Fibroblast of lung (primary cell): ENCODE data around the gene C10orf88.

Source experiments
- EZH2 ChIP-seq: IDR thresholded peaks from 2 replicates; pipeline ENCODE4 v1.5.1; 2012; ENCODE audit warnings: low read length, control low read depth, mild to moderate bottlenecking; ENCODE audit errors: missing control alignments
- TF ChIP-seq, protein P1 (sequence below), 2 donors: IDR thresholded peaks in 1 of 2; conservative IDR thresholded peaks in 1 of 2; 1 replicate in 1 of 2; 2 replicates in 1 of 2; pipeline ENCODE4 v1.5.1; 2011 to 2012; ENCODE audit warnings: low read length in 2 of 2, control low read depth in 1 of 2, inconsistent platforms in 1 of 2, low read depth in 1 of 2, mild to moderate bottlenecking in 1 of 2

DNA sequence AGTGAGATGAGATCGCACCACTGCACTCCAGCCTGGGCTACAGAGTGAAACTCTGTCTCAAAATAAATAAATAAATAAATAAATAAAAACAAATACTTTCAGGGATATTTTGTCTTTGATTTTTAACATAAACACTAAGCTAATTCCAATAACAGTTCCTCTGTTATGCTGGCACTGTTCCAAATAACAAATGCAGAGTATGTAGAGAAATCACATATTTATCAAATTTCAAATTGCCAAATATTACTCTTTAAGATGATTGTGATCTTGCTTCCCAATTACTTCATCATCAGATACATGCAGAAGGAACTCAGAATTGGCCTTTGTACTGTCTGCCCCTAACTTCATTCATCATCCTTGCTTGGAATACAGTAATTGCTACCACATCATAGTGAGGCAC is 23.9 kb downstream of the C10orf88 start:
- TF ChIP-seq, protein P1, sequence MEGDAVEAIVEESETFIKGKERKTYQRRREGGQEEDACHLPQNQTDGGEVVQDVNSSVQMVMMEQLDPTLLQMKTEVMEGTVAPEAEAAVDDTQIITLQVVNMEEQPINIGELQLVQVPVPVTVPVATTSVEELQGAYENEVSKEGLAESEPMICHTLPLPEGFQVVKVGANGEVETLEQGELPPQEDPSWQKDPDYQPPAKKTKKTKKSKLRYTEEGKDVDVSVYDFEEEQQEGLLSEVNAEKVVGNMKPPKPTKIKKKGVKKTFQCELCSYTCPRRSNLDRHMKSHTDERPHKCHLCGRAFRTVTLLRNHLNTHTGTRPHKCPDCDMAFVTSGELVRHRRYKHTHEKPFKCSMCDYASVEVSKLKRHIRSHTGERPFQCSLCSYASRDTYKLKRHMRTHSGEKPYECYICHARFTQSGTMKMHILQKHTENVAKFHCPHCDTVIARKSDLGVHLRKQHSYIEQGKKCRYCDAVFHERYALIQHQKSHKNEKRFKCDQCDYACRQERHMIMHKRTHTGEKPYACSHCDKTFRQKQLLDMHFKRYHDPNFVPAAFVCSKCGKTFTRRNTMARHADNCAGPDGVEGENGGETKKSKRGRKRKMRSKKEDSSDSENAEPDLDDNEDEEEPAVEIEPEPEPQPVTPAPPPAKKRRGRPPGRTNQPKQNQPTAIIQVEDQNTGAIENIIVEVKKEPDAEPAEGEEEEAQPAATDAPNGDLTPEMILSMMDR (conservative IDR thresholded peaks at IDR 0.05 in 1 of 2, IDR thresholded peaks at IDR 0.05 in 1 of 2; ENCODE audit: low read depth in 1 of 2, low read length in 2 of 2): no peak
- TF ChIP-seq EZH2: no peak
